Pancreas (tissue), 10 donors: Measurements from ENCODE around the gene FBXO3. TPM values are rescaled to one million over a fixed set of nuclear protein-coding genes. Genes with fewer than 3 reads are reported as not detected.

ENCODE experiments used
- ATAC-seq, 4 donors: fragments of 200-7000 bp; cut with Tn5 transposase; one replicate each; pipeline versions ENCODE4 v1.8.0 to v1.9.1; 2020; ENCODE audit warnings: mild to moderate bottlenecking in 4 of 4, moderate library complexity in 4 of 4
- DNase-seq, 6 donors: peaks; one replicate each; pipeline ENCODE4 v3.0.0-alpha.2; 2020
- FAIRE-seq: peaks from 2 replicates; lab custom pipeline; 2012; peaks lifted over from hg19 to GRCh38; lab: Jason Lieb, UNC
- H3K27ac ChIP-seq, 4 donors: fragments of 200-600 bp; sonication (generic); 1 replicate in 3 of 4; 2 replicates in 1 of 4; pipeline versions ENCODE4 v1.5.0 to v1.8.0; 2020
- H3K27me3 ChIP-seq, 4 donors: fragments of 200-600 bp; one replicate each; pipeline ENCODE4 v1.8.0; 2021
- H3K36me3 ChIP-seq, 3 donors: fragments of 200-600 bp; sonication (generic) in 1 of 3; one replicate each; pipeline versions ENCODE4 v1.5.0 to v1.8.0; 2020 to 2021
- H3K4me1 ChIP-seq, 3 donors: fragments of 200-600 bp; one replicate each; pipeline ENCODE4 v1.8.0; 2021
- H3K4me3 ChIP-seq, 4 donors: fragments of 200-600 bp; sonication (generic) in 2 of 4; one replicate each; pipeline versions ENCODE4 v1.5.0 to v1.8.0; 2020 to 2021
- H3K9me3 ChIP-seq, 4 donors: fragments of 200-600 bp; one replicate each; pipeline ENCODE4 v1.8.0; 2021
- WGBS, 2 donors: extraction: QIAGEN DNeasy Blood & Tissue Kit; methylation state at CpG; one replicate each; pipeline ENCODE4 v1.1.7; 2013; 5-methylcytosine and 5-hydroxymethylcytosine counted together
- intact Hi-C, 3 donors: fragments of 100-400 bp; cut with DNase I; formaldehyde crosslinking; loops; one replicate each; pipeline versions ENCODE4 v1.11.1 to v1.14.2; 2022
- polyA plus RNA-seq, 2 donors: library from polyadenylated mRNA; stranded (reverse); fragments of 200-250 nt; gene quantifications; one replicate each; pipeline ENCODE4 v1.2.3, GENCODE V29; 2013
- total RNA-seq, 6 donors: library from RNA; stranded (reverse); fragmentation: NEBNext Ultra II Directional in 4 of 6; extraction: Animal tissue kit (Norgen Biotek cat#: 25700) in 4 of 6; gene quantifications; one replicate each; pipeline versions ENCODE4 v1.2.1 to v1.2.4, GENCODE V29; 2021 to 2023
- TF ChIP-seq, protein P1 (sequence below), 4 donors: fragments of 200-600 bp; sonication (generic) in 3 of 4; IDR thresholded peaks; one replicate each; pipeline versions ENCODE4 v1.5.0 to v1.8.0; 2021; ENCODE audit warnings: antibody characterized with exemption in 4 of 4
- donor health status: healthy with polysubstance abuse.
- donor health status: DM: no; HTN: no; CAD: no; lungs with moderate emphysema.
- donor health status: DM: no; HTN: no; CAD: no.
- donor health status: control.
- donor health status: control.
- donor health status: Bipolar disorder and iron deficiency.
- donor health status: DM: yes; HTN: yes; CAD: no.
- donor health status: DM: no; HTN: no; CAD: no.
- donor health status: DM: no; HTN: no; CAD: no.
- donor health status: DM: yes; HTN: yes; CAD: no.

FBXO3 gene
- total and polyA plus RNA-seq, 8 donors = 12.2 to 26.6 (median 16.4) TPM

DNA sequence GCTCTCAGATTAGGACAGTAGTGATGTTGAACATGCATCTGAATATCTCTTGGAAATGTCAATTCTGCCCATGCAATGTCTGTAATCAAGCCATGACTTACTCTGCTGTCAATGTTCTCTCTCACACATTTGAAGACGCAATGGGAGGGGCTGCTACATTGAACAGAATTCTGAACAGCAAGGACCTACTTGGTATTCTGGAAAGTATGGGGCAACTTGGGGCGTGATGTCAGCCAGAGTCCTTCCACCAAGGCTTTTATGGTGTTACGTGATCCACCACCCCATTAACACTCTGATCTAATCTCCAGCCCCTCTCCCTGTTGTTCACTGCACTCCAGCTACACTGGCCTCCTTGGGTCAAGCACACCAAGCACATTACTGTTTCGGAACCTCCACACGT, 31.0 kb downstream of the FBXO3 start:
- 91 to 93% methylated on average over 5 of the region's 5 CpGs for WGBS, 2 donors
- intact Hi-C loops = loop anchor here in 2 of 3 donors (10.0 kb wide), 2 partner anchors 198 to 378 kb away; no protein-coding TSS in a partner anchor

DNA sequence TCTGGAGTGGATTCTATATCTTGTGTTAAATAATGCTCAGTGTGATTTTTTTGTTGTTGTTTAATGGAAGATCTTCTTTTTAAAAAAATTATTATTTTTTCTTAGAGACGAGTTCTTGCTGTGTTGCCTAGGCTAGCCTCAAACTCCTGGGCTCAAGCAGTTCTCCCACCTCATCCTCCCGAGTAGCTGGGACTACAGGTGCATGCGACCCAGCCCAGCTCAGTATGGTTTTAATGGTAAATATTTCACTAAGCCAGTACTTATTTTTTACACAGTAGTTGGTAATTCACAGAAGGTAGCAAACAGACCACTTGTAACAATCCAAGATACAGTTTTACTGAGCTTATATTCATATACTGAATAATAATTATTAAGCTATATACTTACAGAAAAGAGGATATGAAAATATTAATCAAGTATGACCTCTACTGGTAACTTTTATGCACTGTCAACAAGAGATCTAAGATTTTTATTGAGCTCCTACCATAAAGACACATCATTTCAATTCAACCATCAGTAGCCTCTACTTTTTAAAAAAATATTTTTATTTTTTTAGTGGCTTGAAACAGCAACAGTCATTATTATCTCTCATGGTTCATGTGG, 32.0 kb downstream of the FBXO3 start:
- peak in 3 of 4 donors; percentile 75 to 81 (median 80) for ATAC-seq
- peak; percentile 51 for FAIRE-seq
- intact Hi-C loops = loop anchor here in 2 of 3 donors (10.0 kb wide), 2 partner anchors 198 to 378 kb away; no protein-coding TSS in a partner anchor

More for the DNA sequence above, 31.0 kb downstream of the FBXO3 start:
- Histone ChIP-seq H3K4me1 (peaks cover 3 to 17% (median 7%) of the 10 kb centered on the region in 3 donors), H3K4me3 (no peak overlapping the region), H3K9me3 (no peaks in the 10 kb centered on the region), H3K27ac (no peak overlapping the region), H3K27me3 (no peaks in the 10 kb centered on the region), H3K36me3 (peaks cover 0 to 11% (median 0%) of the 10 kb centered on the region in 3 donors)
- DNase-seq = no peak
- TF ChIP-seq, protein P1, sequence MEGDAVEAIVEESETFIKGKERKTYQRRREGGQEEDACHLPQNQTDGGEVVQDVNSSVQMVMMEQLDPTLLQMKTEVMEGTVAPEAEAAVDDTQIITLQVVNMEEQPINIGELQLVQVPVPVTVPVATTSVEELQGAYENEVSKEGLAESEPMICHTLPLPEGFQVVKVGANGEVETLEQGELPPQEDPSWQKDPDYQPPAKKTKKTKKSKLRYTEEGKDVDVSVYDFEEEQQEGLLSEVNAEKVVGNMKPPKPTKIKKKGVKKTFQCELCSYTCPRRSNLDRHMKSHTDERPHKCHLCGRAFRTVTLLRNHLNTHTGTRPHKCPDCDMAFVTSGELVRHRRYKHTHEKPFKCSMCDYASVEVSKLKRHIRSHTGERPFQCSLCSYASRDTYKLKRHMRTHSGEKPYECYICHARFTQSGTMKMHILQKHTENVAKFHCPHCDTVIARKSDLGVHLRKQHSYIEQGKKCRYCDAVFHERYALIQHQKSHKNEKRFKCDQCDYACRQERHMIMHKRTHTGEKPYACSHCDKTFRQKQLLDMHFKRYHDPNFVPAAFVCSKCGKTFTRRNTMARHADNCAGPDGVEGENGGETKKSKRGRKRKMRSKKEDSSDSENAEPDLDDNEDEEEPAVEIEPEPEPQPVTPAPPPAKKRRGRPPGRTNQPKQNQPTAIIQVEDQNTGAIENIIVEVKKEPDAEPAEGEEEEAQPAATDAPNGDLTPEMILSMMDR (IDR thresholded peaks at IDR 0.05) = no peak
- ATAC-seq = no peak
- FAIRE-seq = no peak

DNA sequence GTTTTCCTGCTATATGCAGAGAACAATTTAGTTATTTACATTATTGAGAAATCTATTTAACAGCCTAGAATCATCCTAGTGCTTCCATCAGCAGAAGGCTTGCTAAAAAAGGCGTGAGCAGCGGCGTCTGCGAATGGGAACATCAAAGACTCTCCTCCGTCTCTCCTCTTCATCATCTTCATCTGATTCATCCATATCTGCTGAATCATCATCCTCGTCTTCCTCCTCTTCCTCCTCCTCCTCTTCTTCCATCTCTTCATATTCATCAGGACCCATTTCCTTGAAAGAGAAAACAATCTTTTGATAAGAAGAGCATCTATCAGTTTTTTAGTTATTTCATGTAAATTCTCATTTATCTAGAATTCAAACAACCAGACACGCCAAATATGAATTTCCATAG, 32.5 kb downstream of the FBXO3 start:
- DNase-seq = no peak
- Histone ChIP-seq H3K4me3 (no peak overlapping the region), H3K27ac (no peak overlapping the region), H3K36me3 (peaks cover 0 to 11% (median 0%) of the 10 kb centered on the region in 3 donors), H3K9me3 (no peaks in the 10 kb centered on the region), H3K27me3 (no peaks in the 10 kb centered on the region), H3K4me1 (peaks cover 0 to 11% (median 0%) of the 10 kb centered on the region in 3 donors)
- intact Hi-C loops = loop anchor here in 2 of 3 donors (10.0 kb wide), 2 partner anchors 197 to 377 kb away; no protein-coding TSS in a partner anchor
- 86 to 91% methylated on average over 7 of the region's 7 CpGs for WGBS, 2 donors
- TF ChIP-seq, protein P1 (IDR thresholded peaks at IDR 0.05) = no peak
- ATAC-seq = no peak
- FAIRE-seq = no peak

More for the DNA sequence above, 32.0 kb downstream of the FBXO3 start:
- TF ChIP-seq, protein P1 (IDR thresholded peaks at IDR 0.05) = peak in 3 of 4 donors; percentile 30 to 48 (median 30)
- no peak for DNase-seq
- Histone ChIP-seq H3K4me3 (no peak overlapping the region), H3K36me3 (peaks cover 0 to 11% (median 0%) of the 10 kb centered on the region in 3 donors), H3K27me3 (no peaks in the 10 kb centered on the region), H3K27ac (no peak overlapping the region), H3K9me3 (no peaks in the 10 kb centered on the region), H3K4me1 (peaks cover 0 to 11% (median 0%) of the 10 kb centered on the region in 3 donors)
- WGBS, 2 donors = 73 to 77% methylated on average over 3 of the region's 3 CpGs

DNA sequence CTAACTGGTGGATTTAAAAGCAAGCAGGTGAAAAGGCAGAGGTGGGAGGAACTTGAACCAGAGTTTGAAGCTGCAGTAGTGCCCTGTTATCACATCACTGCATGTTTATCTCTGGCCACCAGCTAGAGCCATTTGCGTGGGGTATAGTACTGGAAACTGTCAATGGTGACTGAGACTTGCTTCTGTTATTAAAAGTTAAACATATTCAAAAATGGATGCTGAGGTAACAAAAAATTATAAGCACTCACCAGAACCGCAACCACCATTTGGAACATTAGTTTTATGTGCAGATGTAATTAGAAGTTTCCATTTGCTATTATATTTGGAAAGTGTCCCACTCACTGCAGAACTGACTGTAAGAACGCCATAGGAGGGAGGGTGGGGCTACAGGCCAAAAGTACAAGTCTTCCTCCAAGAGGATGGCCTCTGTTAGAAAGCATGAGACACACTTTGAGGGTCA, 36.9 kb downstream of the FBXO3 start:
- intact Hi-C loops = no loop called here
- ATAC-seq (no peak), DNase-seq (no peak), FAIRE-seq (no peak)
- peaks cover 0 to 3% (median 0%) of the 10 kb centered on the region in 3 donors for H3K4me1 ChIP-seq
- TF ChIP-seq, protein P1 (IDR thresholded peaks at IDR 0.05) = no peak
- peak overlapping the region in 1 of 4 donors; percentile 78 for H3K27ac ChIP-seq
- peaks cover 0 to 11% (median 0%) of the 10 kb centered on the region in 3 donors for H3K36me3 ChIP-seq
- H3K9me3 ChIP-seq = no peaks in the 10 kb centered on the region
- WGBS, 2 donors = 50 to 59% methylated on average over 3 of the region's 3 CpGs
- no peak overlapping the region for H3K4me3 ChIP-seq
- no peaks in the 10 kb centered on the region for H3K27me3 ChIP-seq
